ENCODE results near the gene CCT5.
"Not testable (repeated sequence)": the region's sequence is repeated elsewhere in the genome, so short reads cannot be mapped to it uniquely, and the experiment has no call there.

Gene CCT5

DNA sequence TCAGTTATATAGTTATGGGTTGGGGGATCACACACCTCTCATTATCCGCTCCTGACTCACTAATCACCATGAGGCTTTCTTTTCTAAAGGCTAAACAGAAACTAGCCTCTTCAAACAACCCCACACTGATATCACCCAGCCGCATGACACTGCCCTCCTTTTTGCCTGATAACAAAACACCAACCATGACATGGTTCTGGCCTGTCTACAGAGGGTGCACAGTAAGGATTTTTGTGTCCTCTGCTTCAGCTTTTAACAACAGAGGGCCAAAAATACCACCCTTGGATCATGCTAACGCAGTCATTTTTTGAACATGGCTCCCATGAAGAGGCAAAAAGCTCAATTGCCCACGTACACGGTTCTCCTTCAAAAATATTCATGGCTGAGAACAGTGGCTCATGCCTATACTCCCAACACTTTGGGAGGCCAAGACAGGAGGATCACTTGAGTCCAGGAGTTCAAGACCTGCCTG is 53.7 kb downstream of the CCT5 start:
- H2AFZ ChIP-seq (ENCODE audit: low read depth, low read length), result no peak overlapping the region
- H3K9me3 ChIP-seq (ENCODE audit: low read length), result peaks cover 3% of the 10 kb centered on the region
- H3K4me1 ChIP-seq (ENCODE audit: insufficient read depth, low read length), result peaks cover 2% of the 10 kb centered on the region
- H3K4me3 ChIP-seq (ENCODE audit: low read length), result no peak overlapping the region
- H3K27me3 ChIP-seq (ENCODE audit: insufficient read depth, low read length), result no peaks in the 10 kb centered on the region
- no peaks in the 10 kb centered on the region for H3K36me3 ChIP-seq (ENCODE audit: insufficient read depth, low read length)

DNA sequence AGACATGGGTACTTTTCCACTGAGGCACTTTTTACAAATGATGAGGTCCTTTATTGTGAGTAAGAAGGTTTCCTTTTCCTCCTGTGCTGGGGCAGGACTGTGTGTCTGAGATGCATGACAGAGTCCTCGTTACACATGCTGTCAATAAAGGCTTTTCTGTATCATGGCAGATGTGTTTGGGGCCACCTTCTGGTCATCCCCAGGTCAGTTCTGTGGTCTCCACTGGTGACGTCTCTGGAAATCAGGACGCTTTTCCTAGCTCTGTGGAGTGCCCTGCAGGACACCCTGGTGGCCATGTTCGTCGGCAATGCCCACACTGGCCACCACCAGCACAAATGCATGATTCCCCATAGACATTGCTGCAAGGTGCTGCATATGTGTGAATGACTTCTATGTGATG is 54.9 kb downstream of the CCT5 start:
- Histone ChIP-seq H3K9me3 (ENCODE audit: low read length) (peaks cover 3% of the 10 kb centered on the region), H3K27me3 (ENCODE audit: insufficient read depth, low read length) (no peaks in the 10 kb centered on the region), H3K36me3 (ENCODE audit: insufficient read depth, low read length) (no peaks in the 10 kb centered on the region), H3K4me3 (ENCODE audit: low read length) (no peak overlapping the region), H3K4me1 (ENCODE audit: insufficient read depth, low read length) (peaks cover 2% of the 10 kb centered on the region), H2AFZ (ENCODE audit: low read depth, low read length) (no peak overlapping the region)

DNA sequence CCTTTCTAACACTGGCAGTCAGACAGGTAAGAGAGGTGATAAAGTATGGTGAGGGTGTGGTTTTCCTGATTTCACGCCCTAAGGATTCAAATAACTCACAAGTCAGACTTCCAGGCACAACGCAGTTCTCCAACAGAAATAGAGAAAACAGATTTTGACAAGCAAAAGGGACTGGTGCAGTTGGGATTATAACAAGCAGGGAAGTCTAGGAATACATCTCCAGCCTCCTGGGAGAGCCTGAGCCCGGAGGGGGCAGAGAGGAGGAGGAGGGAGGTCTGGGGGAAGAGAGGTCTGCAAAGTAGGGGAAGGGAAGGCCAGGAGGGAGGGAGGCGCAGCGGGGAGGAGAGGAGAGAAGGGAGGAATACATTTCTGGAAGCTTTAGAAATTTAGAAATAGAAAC is 56.0 kb downstream of the CCT5 start:
- H3K9me3 ChIP-seq (ENCODE audit: low read length), result no peaks in the 10 kb centered on the region
- H2AFZ ChIP-seq (ENCODE audit: low read depth, low read length), result no peak overlapping the region
- H3K4me1 ChIP-seq (ENCODE audit: insufficient read depth, low read length), result peaks cover 2% of the 10 kb centered on the region
- H3K27me3 ChIP-seq (ENCODE audit: insufficient read depth, low read length), result no peaks in the 10 kb centered on the region
- H3K4me3 ChIP-seq (ENCODE audit: low read length), result peak overlapping the region; percentile 50
- H3K36me3 ChIP-seq (ENCODE audit: insufficient read depth, low read length), result no peaks in the 10 kb centered on the region

DNA sequence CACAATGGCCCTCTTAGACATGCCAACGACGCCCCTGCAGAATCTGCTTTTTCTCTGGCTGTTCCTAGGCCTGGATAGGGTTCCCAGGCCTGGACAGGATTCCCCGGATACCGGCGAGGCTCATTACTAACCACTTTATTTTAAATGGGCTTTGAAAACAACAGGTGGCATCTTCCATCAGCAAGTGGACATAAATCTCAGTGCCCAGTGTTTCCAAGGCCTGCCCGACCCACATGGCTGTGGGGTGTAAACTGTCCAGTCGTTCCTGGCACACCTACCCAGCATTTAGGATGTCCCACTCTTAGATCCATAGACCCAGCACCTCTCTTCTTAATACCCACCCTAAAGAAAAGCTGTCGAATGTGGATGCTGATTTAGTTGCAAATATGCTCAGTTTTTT is 56.7 kb downstream of the CCT5 start:
- Histone ChIP-seq H3K9me3 (ENCODE audit: low read length) (no peaks in the 10 kb centered on the region), H2AFZ (ENCODE audit: low read depth, low read length) (peak overlapping the region; percentile 49), H3K4me1 (ENCODE audit: insufficient read depth, low read length) (peaks cover 2% of the 10 kb centered on the region), H3K36me3 (ENCODE audit: insufficient read depth, low read length) (no peaks in the 10 kb centered on the region), H3K4me3 (ENCODE audit: low read length) (peak overlapping the region; percentile 50), H3K27me3 (ENCODE audit: insufficient read depth, low read length) (no peaks in the 10 kb centered on the region)

DNA sequence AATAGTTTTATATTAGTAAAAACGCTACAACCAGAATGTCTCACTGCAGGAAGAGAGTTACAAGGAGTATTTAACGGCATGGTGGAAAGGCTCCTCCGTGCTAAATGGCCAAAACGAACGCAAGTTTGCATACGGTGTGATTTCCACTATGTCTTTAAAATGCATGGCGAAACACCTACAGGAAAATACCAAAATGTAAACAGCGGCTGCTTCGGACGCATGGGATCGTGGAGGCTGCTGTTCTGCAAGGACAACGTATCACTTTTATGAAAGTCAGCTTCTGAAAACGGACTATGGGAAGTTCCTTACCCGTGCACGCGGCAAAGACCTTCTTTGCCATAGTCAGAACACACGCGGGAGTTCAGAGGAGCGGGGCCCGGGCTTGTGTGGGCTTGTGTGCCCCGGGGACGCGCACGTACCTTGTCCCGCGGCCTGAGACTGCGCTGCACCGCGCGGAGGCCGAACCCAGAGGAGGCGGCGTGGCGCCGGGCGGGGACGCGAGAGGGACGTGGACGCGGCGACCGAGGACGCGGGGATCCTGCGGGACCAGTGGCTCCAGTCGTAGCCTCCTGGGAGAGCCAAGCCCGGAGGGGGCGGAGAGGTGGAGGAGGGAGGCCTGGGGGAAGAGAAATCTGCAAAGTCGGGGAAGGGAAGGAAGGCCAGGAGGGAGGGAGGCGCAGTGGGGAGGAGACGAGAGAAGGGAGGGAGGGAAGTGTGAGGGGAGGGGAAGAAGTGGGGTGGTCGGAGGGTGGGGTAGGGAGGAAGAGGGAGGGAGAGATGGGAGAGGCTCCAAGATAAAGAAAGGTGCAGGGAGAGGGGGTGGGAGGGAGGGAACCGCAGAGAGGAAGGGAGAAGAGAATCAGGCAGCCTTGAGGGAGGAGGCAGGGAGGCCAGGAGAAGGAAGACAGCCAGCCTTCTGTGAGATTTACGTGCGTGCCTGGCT is 57.4 kb downstream of the CCT5 start, which contains the start of gene CMBL:
Gene CMBL (minus strand): TSS at position 697 of the 943 bp plus-strand sequence. CDS start 17,140 bp downstream, outside the sequence.
- Histone ChIP-seq H3K4me3 (ENCODE audit: low read length) (peak within 1 kb of the TSS; percentile 50), H3K9me3 (ENCODE audit: low read length) (no peaks in the 10 kb centered on the region), H3K4me1 (ENCODE audit: insufficient read depth, low read length) (peaks cover 2% of the 10 kb centered on the region), H3K27me3 (ENCODE audit: insufficient read depth, low read length) (no peaks in the 10 kb centered on the region), H3K36me3 (ENCODE audit: insufficient read depth, low read length) (no peaks in the 10 kb centered on the region), H2AFZ (ENCODE audit: low read depth, low read length) (peak within 1 kb of the TSS; percentile 49)

DNA sequence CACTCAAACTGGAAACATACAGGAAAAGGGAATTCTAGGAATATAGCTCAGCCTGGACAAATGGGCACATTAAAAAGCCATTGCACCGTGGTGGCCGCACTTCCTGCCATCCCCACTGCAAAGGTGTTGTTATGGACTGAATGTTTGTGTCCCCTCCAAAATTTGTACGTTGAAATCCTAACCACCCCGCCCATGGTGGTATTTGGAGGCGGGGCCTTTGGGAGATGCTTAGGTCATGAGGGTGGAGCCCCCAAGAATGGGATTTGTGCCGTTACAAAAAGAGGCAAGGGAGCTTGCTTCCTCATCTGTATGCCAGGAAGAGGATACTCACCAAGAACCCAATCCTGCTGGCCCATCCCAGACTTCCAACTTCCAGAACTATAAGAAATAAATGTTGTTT is 58.8 kb downstream of the CCT5 start:
- Histone ChIP-seq H3K4me3 (ENCODE audit: low read length) (no peak overlapping the region), H3K9me3 (ENCODE audit: low read length) (no peaks in the 10 kb centered on the region), H3K27me3 (ENCODE audit: insufficient read depth, low read length) (no peaks in the 10 kb centered on the region), H2AFZ (ENCODE audit: low read depth, low read length) (no peak overlapping the region), H3K4me1 (ENCODE audit: insufficient read depth, low read length) (peaks cover 2% of the 10 kb centered on the region), H3K36me3 (ENCODE audit: insufficient read depth, low read length) (no peaks in the 10 kb centered on the region)

DNA sequence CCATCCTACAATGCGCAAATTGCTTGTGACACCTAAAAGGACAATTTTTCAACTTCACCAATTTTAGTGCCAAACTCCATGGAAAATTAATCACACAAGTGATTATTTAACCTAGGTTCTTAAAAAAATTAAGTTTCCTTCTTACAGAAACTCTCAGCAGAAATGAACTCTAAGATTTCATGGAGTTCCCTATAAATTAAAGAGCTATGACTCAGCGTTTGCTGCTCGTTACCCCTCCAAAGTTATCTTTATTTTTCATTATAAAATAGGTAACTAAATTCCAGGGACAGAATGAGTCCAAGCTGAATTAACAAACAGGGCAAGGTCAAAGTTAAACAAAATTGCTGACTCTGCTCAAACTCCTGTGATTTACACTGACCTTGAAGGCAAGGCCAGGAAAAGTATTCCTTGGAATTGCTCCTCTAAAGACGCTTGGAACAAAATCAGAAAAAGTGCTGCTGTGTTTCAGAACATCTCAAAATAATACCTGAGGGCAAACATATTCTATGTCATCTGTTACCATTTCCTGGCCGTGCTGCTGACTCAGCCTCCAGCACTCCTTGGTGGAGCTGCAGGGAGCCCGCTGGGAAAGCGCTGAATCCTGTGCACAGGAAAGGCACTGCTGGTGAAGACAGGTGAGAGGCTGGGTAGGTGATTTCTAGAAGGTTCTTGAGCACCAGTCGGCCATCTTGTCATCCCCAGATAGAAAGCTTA is 60.1 kb downstream of the CCT5 start:
- Histone ChIP-seq H2AFZ (ENCODE audit: low read depth, low read length) (no peak overlapping the region), H3K4me3 (ENCODE audit: low read length) (no peak overlapping the region), H3K9me3 (ENCODE audit: low read length) (no peaks in the 10 kb centered on the region), H3K27me3 (ENCODE audit: insufficient read depth, low read length) (no peaks in the 10 kb centered on the region), H3K36me3 (ENCODE audit: insufficient read depth, low read length) (no peaks in the 10 kb centered on the region), H3K4me1 (ENCODE audit: insufficient read depth, low read length) (peaks cover 2% of the 10 kb centered on the region)

DNA sequence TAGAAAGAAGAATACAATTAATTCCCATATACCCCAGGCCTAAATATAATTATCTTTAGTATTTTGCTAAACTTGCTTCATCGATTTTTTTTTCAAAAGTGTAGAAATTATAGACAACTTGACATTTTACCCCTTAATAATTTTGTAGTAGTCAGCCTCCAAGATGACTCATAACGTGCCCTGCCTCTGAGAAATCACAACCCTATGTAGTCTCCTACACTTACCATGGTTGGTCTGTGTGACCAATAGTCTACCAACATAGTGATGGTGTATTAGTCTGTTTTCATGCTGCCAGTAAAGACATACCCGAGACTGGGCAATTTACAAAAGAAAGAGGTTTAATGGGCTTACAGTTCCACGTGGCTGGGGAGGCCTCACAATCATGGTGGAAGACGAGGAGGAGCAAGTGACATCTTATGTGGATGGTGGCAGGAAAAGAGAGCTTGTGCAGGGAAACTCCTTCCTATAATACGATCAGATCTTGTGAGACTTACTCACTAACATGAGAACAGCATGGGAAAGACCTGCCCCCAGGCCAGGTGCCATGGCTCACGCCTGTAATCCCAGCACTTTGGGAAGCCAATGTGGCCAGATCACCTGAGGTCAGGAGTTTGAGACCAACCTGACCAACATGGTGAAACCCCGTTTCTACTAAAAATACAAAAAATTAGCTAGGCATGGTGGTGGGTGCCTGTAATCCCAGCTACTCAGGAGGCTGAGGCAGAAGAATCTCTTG is 60.9 kb downstream of the CCT5 start:
- not testable (repeated sequence) for H3K36me3 ChIP-seq (ENCODE audit: insufficient read depth, low read length); H3K27me3 ChIP-seq (ENCODE audit: insufficient read depth, low read length); H3K4me3 ChIP-seq (ENCODE audit: low read length); H2AFZ ChIP-seq (ENCODE audit: low read depth, low read length); H3K9me3 ChIP-seq (ENCODE audit: low read length); H3K4me1 ChIP-seq (ENCODE audit: insufficient read depth, low read length)

DNA sequence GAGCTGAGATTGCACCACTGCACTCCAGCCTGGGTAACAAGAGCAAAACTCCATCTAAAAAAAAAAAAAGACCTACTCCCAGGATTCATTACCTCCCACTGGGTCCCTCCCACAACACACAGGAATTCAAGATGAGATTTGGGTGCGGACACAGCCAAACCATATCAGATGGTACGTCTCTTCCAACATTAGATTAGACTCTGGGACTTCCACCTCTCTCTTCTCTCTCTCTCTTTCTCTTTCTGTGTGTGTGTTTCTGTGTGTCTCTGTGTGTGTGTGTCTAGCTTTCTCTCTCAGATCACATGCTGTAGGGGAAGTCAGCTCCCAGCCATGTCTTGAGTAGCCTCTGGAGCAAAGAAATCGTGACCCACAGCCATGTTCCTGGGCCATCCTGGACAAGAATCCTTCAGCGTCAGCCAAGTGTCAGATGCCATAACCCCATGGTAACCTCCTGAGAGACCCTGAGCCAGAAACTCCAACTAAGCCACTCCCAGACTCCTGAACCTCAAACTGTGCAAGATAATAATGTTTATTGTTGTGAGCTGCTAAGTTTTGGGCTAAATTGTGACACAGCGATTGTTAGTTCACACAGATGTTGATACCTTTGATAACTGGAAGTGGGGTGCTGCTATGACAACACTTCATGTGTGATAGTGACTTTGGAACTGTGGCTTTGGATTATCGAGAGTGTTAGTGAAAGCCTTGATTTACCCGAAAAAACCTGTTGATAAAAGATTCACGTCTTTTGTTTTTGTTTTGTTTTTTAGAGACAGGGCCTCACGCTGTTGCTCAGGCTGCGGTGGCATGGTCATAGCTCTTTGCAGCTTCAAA is 61.7 kb downstream of the CCT5 start:
- Histone ChIP-seq H3K4me1 (ENCODE audit: insufficient read depth, low read length) (peaks cover 2% of the 10 kb centered on the region), H2AFZ (ENCODE audit: low read depth, low read length) (no peak overlapping the region), H3K9me3 (ENCODE audit: low read length) (no peaks in the 10 kb centered on the region), H3K27me3 (ENCODE audit: insufficient read depth, low read length) (no peaks in the 10 kb centered on the region), H3K36me3 (ENCODE audit: insufficient read depth, low read length) (no peaks in the 10 kb centered on the region), H3K4me3 (ENCODE audit: low read length) (no peak overlapping the region)

DNA sequence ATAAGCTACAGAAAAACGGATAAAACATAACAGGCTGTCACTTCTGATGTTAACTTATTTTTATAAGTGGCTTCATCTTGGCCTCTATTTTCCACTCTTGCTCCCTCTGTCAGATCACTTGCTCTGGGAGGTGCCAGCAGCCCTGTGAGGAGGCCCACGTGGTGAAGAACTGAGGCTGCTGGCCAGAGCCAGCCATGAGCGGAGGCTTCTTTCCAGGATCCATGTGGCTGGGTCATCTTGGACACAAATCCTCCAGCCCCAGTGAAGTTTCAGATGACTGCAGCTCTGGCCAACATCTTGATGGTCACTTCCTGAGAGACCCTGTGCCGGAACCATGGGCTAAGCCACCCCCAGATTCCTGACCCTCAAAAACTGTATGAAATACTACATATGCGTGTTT is 65.1 kb downstream of the CCT5 start:
- no peak overlapping the region for H2AFZ ChIP-seq (ENCODE audit: low read depth, low read length)
- H3K36me3 ChIP-seq (ENCODE audit: insufficient read depth, low read length), result no peaks in the 10 kb centered on the region
- H3K4me1 ChIP-seq (ENCODE audit: insufficient read depth, low read length), result no peaks in the 10 kb centered on the region
- no peaks in the 10 kb centered on the region for H3K9me3 ChIP-seq (ENCODE audit: low read length)
- H3K27me3 ChIP-seq (ENCODE audit: insufficient read depth, low read length), result no peaks in the 10 kb centered on the region
- no peak overlapping the region for H3K4me3 ChIP-seq (ENCODE audit: low read length)

All from neuron (in vitro differentiated cells).